GM15510 (cell line): Measurements from ENCODE around the gene DICER1.

Source experiments
- POLR2A ChIP-seq: IDR thresholded peaks from 3 replicates; pipeline ENCODE4 v1.6.1; 2011; ENCODE audit warnings: borderline replicate concordance; ENCODE audit not compliant: insufficient read length; ENCODE audit errors: extremely low read depth

Gene DICER1

DNA sequence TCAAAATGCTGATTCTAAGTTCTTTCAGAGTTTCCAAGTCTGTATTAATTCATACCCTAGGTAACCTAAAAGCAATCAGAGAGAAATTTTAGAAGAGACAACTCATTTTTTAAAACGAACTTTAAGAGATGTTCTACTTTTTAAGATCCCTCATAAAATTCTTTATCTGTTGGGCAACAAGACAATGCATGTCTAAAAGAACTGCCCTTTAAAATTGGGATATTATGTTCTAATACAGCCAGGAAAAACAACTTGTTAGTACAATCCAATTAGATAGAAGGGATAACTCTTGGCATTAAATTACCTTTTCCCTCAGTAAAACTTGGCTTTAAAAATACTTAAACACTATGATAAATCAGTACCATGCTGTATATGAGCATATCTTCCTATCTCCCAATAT, 15.6 kb downstream of the DICER1 start:
- TF ChIP-seq POLR2A, result no peak

DNA sequence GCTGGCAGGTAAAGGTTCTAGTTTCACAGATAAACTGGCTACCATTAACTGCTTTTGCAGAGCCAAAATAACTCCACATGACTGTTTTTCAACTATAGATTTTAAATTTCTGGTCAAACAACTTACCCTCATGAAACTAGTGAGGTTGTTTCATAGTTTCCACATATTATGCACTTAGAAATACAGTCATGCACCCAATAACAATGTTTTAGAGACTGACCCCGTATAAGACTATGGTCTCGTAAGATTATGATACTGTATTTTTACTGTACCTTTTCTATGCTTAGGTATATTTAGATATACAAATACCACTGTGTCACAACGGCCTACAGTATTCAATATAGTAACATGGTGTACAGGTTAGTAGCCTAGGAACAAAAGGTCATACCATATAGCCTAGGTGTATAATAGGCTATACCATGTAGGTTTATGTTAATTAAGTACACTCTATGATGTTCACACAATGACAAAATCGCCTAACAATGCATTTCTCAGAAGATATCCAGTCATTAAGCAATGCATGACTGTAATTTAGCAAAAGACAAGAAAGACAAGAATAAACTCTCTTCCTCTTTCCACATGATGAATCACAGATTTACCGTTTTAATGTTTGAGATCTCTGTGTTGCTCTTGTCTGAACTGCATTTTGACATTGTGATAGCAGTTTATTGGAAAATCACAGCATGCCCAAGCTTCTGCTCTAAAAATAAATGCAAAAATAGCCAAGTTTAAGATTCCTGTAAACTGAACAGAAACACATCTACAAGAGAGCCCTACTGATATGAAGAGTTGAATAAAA, 17.1 kb downstream of the DICER1 start:
- no peak for TF ChIP-seq POLR2A

DNA sequence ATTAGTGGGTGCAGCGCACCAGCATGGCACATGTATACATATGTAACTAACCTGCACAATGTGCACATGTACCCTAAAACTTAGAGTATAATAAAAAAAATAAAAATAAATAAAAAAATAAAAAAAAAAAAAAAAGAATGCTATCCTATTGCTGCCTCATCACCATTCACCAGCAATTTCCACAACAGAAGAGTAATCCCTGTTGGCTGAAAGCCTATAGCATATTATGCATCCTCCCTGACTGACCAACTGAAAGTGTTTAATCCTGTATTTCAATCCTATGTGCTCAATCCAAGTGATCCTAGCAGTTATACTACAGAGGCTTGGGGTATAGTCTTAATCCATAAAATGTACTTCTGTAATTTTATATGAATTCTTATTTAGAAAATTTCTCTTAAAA, 18.5 kb downstream of the DICER1 start:
- no peak for TF ChIP-seq POLR2A

DNA sequence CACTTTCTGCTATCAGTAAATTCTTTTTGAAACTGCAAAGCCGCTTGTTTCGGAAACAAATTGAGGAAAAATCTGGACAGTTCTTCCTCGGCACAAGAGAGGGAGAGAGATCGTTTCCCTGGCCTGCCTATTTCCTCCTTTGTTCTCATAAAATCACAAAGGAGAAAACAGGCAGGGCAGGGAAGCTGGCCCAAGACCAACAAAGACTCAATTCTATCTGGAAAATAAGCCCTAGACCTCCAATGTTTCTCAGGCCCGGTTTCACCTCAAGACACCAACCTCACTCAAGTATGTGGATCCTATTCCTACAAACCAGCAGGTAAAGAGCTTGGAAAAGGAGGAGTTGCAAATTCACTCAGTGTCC, 19.5 kb downstream of the DICER1 start:
- TF ChIP-seq POLR2A, result no peak

DNA sequence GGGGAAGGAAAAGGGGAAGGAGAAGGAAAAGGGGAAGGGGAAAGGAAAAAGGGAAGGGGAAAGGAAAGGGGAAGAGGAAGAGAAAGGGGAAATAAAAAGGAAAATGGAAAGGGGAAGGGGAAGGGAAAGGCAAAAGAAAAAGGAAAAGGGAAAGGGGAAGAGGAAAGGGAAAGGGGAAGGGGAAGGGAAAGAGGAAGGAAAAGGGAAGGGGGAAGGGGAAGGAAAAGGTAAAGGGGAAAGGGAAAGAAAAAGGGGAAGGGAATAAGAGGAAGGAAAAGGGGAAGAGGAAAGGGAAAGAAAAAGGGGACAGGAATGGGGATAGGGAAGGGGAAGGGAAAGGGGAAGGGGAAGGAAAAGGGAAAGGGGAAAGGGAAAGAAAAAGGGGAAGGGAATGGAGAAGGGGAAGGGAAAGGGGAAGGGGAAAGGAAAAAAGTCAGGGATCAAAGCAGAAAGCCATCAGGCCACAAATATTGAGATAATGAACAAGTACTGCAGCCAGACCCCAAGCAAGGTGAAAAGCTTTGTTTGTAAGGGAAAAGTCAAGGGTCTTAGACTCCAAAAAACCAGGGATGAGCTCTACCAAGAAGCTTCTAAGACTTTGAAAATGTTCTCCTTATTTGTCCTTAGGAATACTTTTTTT, 20.0 kb downstream of the DICER1 start:
- no peak for TF ChIP-seq POLR2A

DNA sequence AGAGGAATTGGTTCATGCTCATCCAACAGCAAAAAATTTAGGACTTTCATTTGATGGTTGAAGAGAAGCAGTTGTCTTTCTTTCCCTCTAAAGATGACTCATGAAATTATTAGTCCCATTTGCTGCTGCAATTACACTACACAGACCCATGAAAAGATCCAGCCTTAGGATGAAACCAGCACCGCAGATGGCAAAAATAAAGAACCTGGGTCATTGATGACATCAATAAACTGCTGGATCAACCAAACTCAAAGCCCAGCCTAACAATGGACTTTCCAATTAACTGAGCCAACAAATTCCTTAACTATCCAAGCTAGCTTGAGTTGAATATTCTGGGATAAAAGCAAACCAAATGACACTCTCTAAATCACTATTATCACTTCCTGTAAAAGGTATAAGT, 20.7 kb downstream of the DICER1 start:
- TF ChIP-seq POLR2A, result no peak

DNA sequence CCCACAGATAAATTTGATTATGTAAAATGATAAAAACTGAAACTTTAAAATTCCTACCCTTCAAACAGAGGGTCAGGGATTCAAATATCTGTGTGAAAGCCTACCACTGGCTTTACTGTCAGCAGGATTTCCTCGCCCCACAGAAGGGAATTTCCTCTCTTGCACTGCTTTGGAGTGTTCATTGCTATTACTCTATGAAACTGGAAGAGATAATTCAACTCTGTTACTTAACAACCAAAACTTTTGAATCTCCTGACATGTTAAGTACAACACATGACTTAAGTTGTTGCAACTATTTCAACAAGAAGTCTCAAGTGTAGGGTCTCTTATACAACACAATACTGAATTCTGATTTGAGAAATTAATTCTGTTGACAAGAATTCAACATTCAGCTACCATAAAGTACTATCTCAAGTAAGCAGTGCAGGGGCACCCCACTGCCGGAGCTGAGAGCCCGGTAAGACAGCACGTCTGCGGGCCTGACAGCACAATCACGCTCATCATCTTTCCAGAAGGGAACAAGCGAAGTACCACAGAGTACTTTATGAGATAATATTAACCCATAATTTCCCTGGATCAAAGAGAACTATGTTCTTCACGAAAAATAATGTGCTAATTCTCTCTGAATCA, 22.9 kb downstream of the DICER1 start:
- no peak for TF ChIP-seq POLR2A

DNA sequence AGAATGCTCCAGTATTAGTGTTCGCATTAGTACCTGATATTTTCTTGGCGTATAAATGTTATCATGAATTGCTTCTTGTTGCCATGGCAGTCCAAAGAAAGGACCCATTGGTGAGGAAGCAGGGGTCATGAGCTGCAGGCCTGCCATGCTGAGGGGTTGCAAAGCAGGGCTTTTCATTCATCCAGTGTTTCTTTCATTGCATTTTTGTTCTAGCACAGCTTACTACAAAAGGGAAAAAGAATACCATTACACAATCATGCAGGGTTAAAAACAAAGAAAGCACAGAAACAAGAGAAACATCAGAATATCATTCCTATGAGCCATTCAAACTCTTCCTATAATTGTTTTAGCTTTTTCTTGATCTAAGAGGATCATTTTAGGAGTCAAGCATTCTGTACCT, 24.0 kb downstream of the DICER1 start:
- no peak for TF ChIP-seq POLR2A

DNA sequence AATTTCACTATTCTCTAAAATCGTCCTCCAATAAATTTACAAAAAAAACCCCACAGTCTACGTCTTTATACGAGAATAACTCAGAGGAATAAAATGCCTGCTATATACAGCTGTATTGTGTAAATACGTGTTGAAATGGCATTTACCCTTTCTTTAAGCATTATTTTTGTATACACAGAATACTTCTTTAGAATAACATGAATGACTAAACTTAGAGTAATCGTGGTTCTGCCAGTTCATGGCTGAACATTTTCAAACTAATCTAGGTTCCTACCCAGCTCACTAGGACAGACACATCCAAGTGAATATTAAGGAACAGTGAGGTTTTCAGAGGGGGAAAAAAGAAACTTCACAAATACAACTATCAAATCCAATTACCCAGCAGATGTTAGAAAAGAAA, 24.6 kb downstream of the DICER1 start:
- TF ChIP-seq POLR2A, result no peak

DNA sequence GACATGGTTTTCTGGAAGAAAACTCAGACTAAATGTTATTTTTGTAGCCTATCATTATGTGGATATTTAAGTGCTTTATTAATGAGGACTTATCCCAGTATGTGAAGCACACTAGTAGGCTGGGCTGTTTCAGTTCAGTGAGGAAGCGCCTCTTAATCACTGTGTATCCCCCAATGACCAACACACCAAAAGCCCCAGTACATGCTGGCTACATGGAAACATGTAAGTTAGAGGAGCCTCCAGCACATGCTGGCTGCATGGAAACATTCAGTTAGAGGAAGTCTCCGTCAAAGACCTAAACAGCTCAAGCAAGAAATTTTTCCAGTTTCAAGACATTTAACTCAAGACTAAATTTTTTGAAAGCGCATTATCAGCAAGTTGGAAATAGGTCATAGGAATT, 26.8 kb downstream of the DICER1 start:
- no peak for TF ChIP-seq POLR2A

DNA sequence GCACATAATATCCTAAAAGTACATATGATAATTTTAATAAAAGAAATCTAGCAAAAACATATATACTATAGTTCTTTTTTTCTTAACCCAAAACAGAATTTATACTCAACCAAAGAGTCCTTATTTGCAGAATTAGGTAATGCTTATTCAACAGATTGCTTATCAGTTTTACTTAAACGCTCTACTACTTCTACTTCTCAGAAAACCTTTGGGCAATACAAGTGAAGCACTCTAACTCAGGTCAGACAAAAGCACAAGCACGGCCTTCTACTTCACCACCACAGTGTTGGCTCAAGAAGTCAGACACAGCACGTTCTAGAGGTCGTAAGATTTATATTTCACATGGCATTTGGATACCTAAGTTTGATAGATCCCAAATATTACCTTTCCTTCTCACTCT, 29.2 kb downstream of the DICER1 start:
- no peak for TF ChIP-seq POLR2A

DNA sequence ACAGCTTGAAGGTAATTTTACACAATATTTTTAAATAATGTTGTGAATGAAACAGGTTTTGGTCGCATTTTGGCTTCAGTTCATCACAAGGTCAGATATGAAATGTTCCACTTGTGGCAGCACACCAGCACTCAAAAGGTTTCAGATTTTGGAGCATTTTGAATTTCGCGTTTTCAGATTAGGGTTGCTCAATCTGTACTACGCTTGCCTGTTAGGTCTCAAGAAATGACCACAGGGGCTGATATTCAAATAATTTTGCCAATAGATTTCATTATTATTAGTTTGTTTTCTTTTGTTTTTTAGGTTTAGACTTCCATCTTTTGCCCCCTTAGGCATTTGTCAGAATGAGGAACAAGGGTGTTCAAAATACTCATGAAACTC, 29.8 kb downstream of the DICER1 start:
- no peak for TF ChIP-seq POLR2A

DNA sequence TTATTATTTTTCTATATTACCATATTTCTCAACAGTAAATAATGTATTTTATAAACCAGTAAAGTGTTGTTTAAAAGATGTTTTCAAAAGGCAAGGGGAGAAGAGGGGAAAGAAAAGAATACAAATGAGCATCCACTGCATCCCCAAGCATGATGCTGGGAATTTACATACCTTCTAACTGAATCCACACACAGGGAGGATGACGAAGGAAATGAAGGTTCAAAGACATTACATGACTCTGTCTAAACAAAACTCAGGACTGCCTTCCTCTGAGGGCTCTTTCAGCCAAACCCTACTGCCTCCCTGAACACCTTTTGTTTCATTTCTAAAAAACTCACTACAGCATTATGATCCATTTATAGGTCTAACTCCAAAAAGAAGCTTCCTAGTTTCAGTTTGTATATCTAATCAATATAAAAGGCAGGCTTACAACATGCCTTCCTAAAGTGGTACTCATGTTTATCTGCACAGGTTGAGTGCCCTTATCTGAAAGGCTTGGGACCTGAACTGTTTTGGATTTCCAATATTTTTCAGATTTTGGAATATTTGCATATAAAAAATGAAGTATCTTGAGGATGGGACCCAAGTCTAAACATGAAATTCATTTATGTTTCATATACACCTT, 30.3 kb downstream of the DICER1 start:
- TF ChIP-seq POLR2A, result no peak

DNA sequence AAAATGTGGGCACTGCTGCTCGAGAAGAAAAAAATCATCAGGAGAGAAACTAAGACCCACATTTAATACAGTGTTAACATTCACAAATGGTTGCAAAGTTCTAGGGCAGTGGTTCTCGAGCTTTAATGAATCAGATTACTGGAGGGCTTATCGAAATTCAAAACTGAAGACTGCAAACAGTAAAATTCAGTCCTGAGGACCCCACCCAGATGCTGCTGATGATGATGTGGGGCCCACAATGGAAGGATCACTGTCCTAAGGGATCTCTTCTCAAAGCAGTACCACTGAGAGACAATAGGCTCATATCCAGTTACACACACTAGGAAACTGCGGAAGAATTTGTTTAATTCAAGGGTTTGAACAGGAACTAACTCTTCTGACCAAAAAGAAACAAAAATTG, 31.4 kb downstream of the DICER1 start:
- TF ChIP-seq POLR2A, result no peak

DNA sequence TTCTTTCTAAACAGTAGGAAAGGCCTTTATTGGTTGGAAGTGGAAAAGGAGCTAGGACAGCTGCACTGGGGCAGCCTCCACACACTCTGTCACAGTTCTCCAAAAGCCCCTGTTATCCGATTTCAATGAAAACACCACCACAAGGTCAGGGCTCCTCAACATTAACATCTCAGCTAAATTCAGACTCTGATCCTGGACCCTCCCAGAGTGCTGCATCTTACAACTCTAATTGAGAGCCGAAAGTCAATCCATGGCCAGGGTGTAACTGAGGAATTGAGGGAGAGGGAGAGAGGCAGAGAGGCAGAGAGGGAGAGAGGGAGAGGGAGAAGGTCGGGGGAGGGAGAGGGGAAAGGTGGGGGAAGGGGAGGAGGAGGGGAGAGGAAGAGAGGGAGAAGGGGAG, 32.1 kb downstream of the DICER1 start:
- TF ChIP-seq POLR2A, result no peak
